GM18505 (cell line): Measurements from ENCODE around the gene ANO8.

Experiments
- ATAC-seq: cut with Tn5 transposase; IDR thresholded peaks from one replicate; pipeline ENCODE4 v1.9.1; 2021; ENCODE audit not compliant: unreplicated experiment
- POLR2A ChIP-seq: IDR thresholded peaks from 4 replicates; pipeline ENCODE4 v1.6.1; 2011; ENCODE audit warnings: borderline replicate concordance; ENCODE audit not compliant: insufficient read depth, insufficient read length; ENCODE audit errors: extremely low read depth

ANO8 gene

GRCh38 chr19:17319473-17320238 lies 15.0 kb downstream of the ANO8 start:
- no peak for TF ChIP-seq POLR2A
- no peak for ATAC-seq

DNA sequence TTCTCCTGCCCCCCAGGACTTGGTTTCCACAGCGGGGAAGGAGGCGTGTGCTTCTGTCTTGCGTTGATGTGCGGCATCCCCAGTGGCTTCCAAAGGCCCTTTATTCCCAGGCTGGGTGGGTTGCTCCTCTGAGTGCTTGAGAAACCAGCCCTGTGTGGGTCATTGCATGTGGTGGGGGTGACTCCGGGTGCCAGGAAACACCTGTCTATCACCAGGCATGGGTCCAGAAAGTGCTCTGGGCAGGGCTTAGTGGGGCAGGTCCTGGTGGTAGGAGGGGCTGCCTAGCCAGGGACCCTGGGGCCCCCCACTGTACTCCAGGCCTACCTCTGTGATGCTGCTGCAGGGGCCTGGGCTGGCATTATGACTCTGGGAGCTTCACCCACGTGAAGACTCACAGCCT lies 15.7 kb downstream of the ANO8 start:
- ATAC-seq: no peak
- TF ChIP-seq POLR2A: no peak

DNA sequence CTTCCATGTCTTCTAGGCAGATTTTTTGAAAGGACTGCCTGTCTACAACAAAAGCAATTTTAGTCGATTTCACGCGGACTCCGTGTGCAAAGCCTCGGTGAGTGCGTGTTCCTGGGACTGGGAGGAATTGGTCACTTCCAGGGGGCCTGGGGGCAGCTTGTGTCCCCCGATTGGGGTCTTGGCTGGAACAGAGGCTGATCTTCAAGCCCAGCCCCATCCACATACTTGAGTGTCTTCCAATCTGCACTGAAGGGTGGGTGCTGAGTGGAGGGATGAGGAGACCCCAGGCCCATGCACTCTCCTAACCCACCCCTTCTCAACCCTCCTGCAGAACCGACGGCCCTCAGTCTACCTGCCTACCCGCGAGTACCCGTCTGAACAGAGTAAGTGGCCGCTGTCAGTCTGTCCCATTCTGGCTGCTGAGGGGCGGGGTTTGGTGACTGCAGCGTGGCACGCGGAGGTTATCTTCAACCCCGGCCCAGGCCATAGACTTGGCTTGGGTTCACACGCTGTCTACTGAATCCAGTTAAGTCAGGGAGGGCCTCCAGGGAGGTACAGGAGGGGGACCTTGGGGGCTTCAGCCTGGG lies 20.6 kb downstream of the ANO8 start:
- ATAC-seq: no peak
- TF ChIP-seq POLR2A: no peak

GRCh38 chr19:17312189-17313113 lies 22.2 kb downstream of the ANO8 start:
- TF ChIP-seq POLR2A: no peak
- no peak for ATAC-seq

GRCh38 chr19:17311455-17312188 lies 23.0 kb downstream of the ANO8 start:
- TF ChIP-seq POLR2A: no peak
- ATAC-seq: no peak

DNA sequence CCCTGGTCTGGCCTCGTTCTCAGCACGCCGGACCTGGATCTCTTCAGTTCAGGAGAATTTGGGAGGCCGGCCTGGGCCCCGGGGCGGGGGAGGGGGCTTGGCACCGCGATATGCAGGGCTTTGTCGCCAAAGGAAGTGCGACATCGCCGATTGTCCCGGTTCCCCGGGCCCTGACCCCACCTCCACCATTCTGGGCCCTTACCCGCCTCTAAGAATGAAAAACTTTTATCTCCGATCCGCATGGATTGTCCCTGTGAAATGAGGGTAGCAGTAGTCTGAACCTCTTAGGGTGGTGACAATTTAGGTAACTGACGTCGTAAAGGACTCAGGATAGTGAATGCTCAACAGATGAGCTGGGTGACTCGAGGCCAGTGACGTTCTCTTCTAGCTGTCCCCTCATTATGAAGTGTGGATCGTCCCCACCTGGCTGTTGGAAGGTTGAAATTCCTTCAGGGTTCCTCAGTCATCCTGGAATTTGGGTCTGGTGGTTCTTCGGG lies 24.6 kb downstream of the ANO8 start:
- no peak for TF ChIP-seq POLR2A
- no peak for ATAC-seq

DNA sequence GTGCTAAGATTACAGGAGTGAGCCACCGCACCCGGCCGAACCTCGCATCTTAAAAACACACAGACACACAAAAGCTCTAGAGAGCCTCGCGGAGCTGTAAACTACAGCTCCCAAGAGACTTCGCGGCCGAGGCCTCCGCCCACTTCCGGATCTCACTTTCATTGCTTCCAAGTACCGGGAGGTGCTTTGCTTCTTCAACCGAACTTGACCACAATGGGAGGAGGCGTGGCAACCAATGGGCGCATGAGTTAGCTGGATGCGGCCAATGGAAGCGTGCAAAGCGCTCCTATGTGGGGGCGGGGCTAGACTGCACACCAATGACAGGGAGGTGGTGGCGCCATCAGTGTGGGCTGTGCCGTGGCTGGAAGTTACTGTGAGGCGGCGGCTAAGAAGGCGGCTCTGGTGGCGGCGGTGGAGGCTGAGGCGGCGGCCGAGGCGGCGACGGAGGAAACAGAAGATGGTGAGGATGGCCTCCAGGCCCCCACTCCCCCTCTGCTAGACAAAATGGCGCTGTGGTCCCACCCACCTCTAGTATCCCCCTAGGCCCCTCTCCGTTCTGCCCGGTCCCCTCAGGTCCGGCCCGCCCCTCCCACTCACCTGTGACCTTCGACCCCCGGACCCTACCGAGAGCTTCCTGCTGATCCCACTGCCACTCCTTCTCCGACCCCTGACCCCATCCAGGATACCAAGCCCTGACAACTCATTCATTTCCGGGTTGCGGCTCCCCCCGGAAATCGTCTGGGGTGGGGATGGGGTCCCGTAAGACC lies 25.3 kb downstream of the ANO8 start, which contains the start of gene DDA1:
Gene DDA1 (plus strand): TSS at position 366 of the 767 bp plus-strand sequence. CDS start 92 bp downstream, at position 458.
- ATAC-seq: peak; percentile 48
- TF ChIP-seq POLR2A: peak; percentile 76

- no peak for ATAC-seq
- TF ChIP-seq POLR2A: no peak
Measured at GRCh38 chr19:17307876-17308377, 26.7 kb downstream of the ANO8 start.

DNA sequence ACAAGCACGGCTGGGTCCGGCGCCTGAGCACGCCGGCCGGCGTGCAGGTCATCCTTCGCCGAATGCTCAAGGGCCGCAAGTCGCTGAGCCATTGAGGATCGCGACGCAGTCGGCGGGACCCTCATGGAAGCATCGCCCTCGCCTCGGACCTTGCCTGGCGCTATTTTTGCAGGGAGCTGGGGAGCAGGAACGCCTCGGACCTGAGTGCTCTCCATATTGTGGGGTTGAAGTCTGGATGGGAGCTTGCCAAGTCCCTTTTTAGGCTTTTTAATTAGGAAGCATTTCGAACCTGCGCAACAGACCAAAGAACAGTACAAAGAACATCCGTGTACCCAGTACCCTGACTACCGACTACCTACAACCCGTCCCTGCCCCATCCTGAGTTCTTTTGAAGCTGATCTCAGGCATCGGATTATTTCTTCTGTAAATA lies 28.4 kb downstream of the ANO8 start:
- ATAC-seq: no peak
- no peak for TF ChIP-seq POLR2A

DNA sequence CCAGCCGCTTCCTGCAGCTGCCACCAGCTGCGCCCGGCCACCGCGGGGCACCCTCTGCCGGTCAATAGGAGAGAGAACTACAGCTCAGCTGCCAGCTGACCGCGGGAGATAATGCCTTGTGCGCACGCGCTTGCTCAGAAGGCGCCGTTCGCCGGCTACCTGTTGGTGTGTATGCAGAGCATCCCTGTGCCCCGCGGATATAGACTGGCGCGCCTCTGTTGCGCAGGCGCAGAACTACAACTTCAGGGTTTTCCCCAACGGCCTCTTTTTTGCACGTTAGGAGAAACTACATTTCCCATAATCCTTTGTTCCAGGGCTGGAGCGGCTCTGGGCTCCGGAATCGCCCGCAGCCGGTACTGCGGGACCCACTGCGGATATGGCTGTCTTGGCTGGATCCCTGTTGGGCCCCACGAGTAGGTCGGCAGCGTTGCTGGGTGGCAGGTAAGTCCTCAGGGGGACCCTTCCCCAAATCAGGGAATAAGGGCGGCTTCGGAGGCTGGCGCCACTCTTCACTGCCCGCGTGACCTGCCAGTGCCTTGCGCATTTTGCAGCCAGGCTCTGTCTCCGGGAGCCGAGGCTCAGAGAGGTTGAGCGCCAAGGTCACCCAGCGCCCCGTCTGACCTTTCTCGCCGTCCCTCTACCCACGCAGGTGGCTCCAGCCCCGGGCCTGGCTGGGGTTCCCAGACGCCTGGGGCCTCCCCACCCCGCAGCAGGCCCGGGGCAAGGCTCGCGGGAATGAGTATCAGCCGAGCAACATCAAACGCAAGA lies 29.0 kb downstream of the ANO8 start, which contains the start of gene MRPL34:
Gene MRPL34 (plus strand): TSS at position 356 of the 768 bp plus-strand sequence. CDS start 21 bp downstream, at position 377.
- ATAC-seq: peak; percentile 60
- TF ChIP-seq POLR2A: peak; percentile 61

DNA sequence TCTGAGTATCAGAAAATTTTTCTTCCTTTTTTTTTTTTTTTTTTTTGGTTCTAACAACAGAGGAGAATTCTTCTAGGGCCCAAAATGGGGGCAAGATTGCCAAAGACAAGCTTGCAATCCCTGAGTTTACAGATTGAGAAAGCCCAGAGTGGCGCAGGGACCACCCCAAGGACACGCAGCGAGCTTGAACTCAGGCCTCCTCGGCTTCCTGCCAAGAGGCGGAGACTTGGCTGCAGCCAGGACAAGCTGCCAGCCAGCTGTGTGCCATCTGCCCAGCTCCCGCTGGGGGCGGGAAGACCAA lies 29.5 kb downstream of the ANO8 start:
- no peak for ATAC-seq
- no peak for TF ChIP-seq POLR2A
